GM18526 (cell line): ENCODE data around the gene INMT.

Experiments
- POLR2A ChIP-seq: IDR thresholded peaks from 3 replicates; pipeline ENCODE4 v1.6.1; 2011; ENCODE audit not compliant: insufficient read length; ENCODE audit errors: extremely low read depth

Gene INMT

GRCh38 chr7:30757342-30757692, 5.4 kb downstream of the INMT start:
- TF ChIP-seq POLR2A = no peak

GRCh38 chr7:30760514-30761213, 8.7 kb downstream of the INMT start:
- no peak for TF ChIP-seq POLR2A

GRCh38 chr7:30761214-30762156, 9.6 kb downstream of the INMT start:
- TF ChIP-seq POLR2A = no peak

GRCh38 chr7:30764030-30764975, 12.4 kb downstream of the INMT start:
- no peak for TF ChIP-seq POLR2A

- TF ChIP-seq POLR2A = no peak
These were observed 13.5 kb downstream of the INMT start for GRCh38 chr7:30765408-30765807.

- TF ChIP-seq POLR2A = no peak
These were observed 18.9 kb downstream of the INMT start for GRCh38 chr7:30770845-30771173.

- no peak for TF ChIP-seq POLR2A
These were observed 19.4 kb downstream of the INMT start, which contains the start of gene MINDY4 for GRCh38 chr7:30771174-30771879. Gene MINDY4, plus strand, starts transcription at chr7:30771417. Its CDS starts 77 bp downstream, at chr7:30771494.

GRCh38 chr7:30771880-30772425, 20.0 kb downstream of the INMT start:
- no peak for TF ChIP-seq POLR2A

GRCh38 chr7:30772984-30773383, 21.0 kb downstream of the INMT start:
- TF ChIP-seq POLR2A = no peak

GRCh38 chr7:30775992-30776391, 24.1 kb downstream of the INMT start:
- TF ChIP-seq POLR2A = no peak

GRCh38 chr7:30776971-30777370, 25.0 kb downstream of the INMT start:
- TF ChIP-seq POLR2A = no peak

GRCh38 chr7:30778255-30779025, 26.5 kb downstream of the INMT start:
- no peak for TF ChIP-seq POLR2A

GRCh38 chr7:30779574-30779973, 27.6 kb downstream of the INMT start:
- no peak for TF ChIP-seq POLR2A

- TF ChIP-seq POLR2A = no peak
These were observed 29.0 kb downstream of the INMT start for GRCh38 chr7:30780941-30781340.
